Jurkat, Clone E6-1 (cell line): ENCODE measurements around the gene PSG5.
"Not testable (repeated sequence)": the region's sequence is repeated elsewhere in the genome, so short reads cannot be mapped to it uniquely, and the experiment has no call there.

ENCODE experiments used
- DNase-seq: peaks from one replicate; pipeline ENCODE4 v3.0.0-alpha.2; 2011; ENCODE audit warnings: low read depth, low spot score
- H3K4me3 ChIP-seq: 2 replicates; pipeline ENCODE4 v1.5.1; 2011; ENCODE audit warnings: mild to moderate bottlenecking, low read length, control low read depth, moderate library complexity

Gene PSG5

GRCh38 chr19:43119526-43119925 is 66.8 kb downstream of the PSG5 start:
- DNase-seq, H3K4me3 ChIP-seq: not testable (repeated sequence)
